Mesendoderm (in vitro differentiated cells): ENCODE measurements around the gene INPP5E.

Source experiments
- DNase-seq: peaks from one replicate; pipeline ENCODE4 v3.0.0; 2013
- H2AK5ac ChIP-seq: 2 replicates; pipeline ENCODE4 v1.6.1; 2013; ENCODE audit warnings: low read length, inconsistent platforms
- H2BK120ac ChIP-seq: 2 replicates; pipeline ENCODE4 v1.6.1; 2013; ENCODE audit warnings: low read depth, mild to moderate bottlenecking, low read length, moderate library complexity, mixed read lengths
- H2BK15ac ChIP-seq: replicated peaks from 2 replicates; pipeline ENCODE4 v1.6.1; 2013; ENCODE audit warnings: low read depth, mild to moderate bottlenecking, moderate library complexity
- H2BK5ac ChIP-seq: 2 replicates; pipeline ENCODE4 v1.6.1; 2013; ENCODE audit warnings: low read length, inconsistent platforms
- H3K18ac ChIP-seq: 2 replicates; pipeline ENCODE4 v1.6.1; 2013; ENCODE audit warnings: mild to moderate bottlenecking, low read length, mixed read lengths
- H3K23ac ChIP-seq: one replicate; pipeline ENCODE4 v1.6.1; 2013; ENCODE audit warnings: low read length
- H3K27ac ChIP-seq: 2 replicates; pipeline ENCODE4 v1.5.1; 2013; ENCODE audit warnings: low read depth, mild to moderate bottlenecking, inconsistent platforms, low read length, moderate library complexity
- H3K27me3 ChIP-seq: 2 replicates; pipeline ENCODE4 v1.6.1; 2013; ENCODE audit warnings: low read length, control low read depth, mild to moderate bottlenecking, inconsistent platforms; ENCODE audit not compliant: insufficient read depth, poor library complexity
- H3K36me3 ChIP-seq: 2 replicates; pipeline ENCODE4 v1.6.1; 2013; ENCODE audit warnings: low read length, inconsistent platforms; ENCODE audit not compliant: control insufficient read depth, insufficient read depth
- H3K4ac ChIP-seq: one replicate; pipeline ENCODE4 v1.6.1; 2013; ENCODE audit warnings: low read depth, mild to moderate bottlenecking, low read length, moderate library complexity
- H3K4me1 ChIP-seq: 2 replicates; pipeline ENCODE4 v1.6.1; 2013; ENCODE audit warnings: low read depth, low read length, inconsistent platforms; ENCODE audit not compliant: control insufficient read depth
- H3K4me2 ChIP-seq: 2 replicates; pipeline ENCODE4 v1.6.1; 2013; ENCODE audit warnings: low read length
- H3K4me3 ChIP-seq: 2 replicates; pipeline ENCODE4 v1.5.1; 2013; ENCODE audit warnings: mild to moderate bottlenecking, low read length
- H3K56ac ChIP-seq: one replicate; pipeline ENCODE4 v1.6.1; 2013; ENCODE audit warnings: low read length
- H3K79me1 ChIP-seq: 2 replicates; pipeline ENCODE4 v1.6.1; 2013; ENCODE audit warnings: low read length, inconsistent platforms
- H3K79me2 ChIP-seq: 2 replicates; pipeline ENCODE4 v1.6.1; 2013; ENCODE audit warnings: mild to moderate bottlenecking, low read length; ENCODE audit not compliant: control insufficient read depth, insufficient read depth
- H3K9ac ChIP-seq: 2 replicates; pipeline ENCODE4 v1.6.1; 2013; ENCODE audit warnings: low read length, inconsistent platforms
- H4K5ac ChIP-seq: one replicate; pipeline ENCODE4 v1.6.1; 2013; ENCODE audit warnings: low read length
- H4K8ac ChIP-seq: one replicate; pipeline ENCODE4 v1.6.1; 2013; ENCODE audit warnings: low read depth, mild to moderate bottlenecking, control low read depth, low read length, moderate library complexity
- WGBS: extraction: QIAGEN DNeasy Blood & Tissue Kit; methylation state at CpG from one replicate; pipeline ENCODE4 v1.1.7; 2013; ENCODE audit warnings: low lambda C conversion rate, missing lambda C conversion rate; ENCODE audit not compliant: insufficient coverage; ENCODE audit errors: extremely low coverage; 5-methylcytosine and 5-hydroxymethylcytosine counted together

INPP5E gene

DNA sequence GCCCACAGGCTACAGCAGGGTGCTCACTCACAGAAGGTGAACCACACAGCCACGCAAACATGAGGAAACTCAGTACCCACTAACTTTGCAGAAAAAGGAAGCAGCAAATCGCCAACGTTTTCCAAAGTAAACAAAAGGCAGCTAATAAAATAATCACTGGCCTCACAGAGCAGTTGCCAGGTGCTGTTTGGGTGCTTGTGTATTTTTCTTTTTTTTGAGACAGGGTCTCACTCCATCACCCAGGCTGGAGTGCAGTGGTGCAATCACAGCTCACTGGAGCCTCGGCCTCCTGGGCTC is 43.5 kb downstream of the INPP5E start:
- Histone ChIP-seq H4K8ac (no peak overlapping the region), H3K79me1 (peaks cover 18% of the 10 kb centered on the region), H2AK5ac (no peak overlapping the region), H2BK15ac (no peak overlapping the region), H3K4me3 (no peak overlapping the region), H3K27me3 (no peaks in the 10 kb centered on the region), H4K5ac (no peak overlapping the region), H3K9ac (no peak overlapping the region), H3K4ac (no peak overlapping the region), H3K4me1 (peaks cover 2% of the 10 kb centered on the region), H2BK5ac (no peak overlapping the region), H3K27ac (no peak overlapping the region), H3K23ac (no peak overlapping the region), H3K4me2 (no peak overlapping the region), H3K56ac (no peak overlapping the region), H3K79me2 (peaks cover 22% of the 10 kb centered on the region), H3K18ac (no peak overlapping the region), H2BK120ac (no peak overlapping the region), H3K36me3 (peaks cover 26% of the 10 kb centered on the region)
- no CpG with 5 or more reads among the region's 4 CpGs for WGBS
- DNase-seq = no peak

DNA sequence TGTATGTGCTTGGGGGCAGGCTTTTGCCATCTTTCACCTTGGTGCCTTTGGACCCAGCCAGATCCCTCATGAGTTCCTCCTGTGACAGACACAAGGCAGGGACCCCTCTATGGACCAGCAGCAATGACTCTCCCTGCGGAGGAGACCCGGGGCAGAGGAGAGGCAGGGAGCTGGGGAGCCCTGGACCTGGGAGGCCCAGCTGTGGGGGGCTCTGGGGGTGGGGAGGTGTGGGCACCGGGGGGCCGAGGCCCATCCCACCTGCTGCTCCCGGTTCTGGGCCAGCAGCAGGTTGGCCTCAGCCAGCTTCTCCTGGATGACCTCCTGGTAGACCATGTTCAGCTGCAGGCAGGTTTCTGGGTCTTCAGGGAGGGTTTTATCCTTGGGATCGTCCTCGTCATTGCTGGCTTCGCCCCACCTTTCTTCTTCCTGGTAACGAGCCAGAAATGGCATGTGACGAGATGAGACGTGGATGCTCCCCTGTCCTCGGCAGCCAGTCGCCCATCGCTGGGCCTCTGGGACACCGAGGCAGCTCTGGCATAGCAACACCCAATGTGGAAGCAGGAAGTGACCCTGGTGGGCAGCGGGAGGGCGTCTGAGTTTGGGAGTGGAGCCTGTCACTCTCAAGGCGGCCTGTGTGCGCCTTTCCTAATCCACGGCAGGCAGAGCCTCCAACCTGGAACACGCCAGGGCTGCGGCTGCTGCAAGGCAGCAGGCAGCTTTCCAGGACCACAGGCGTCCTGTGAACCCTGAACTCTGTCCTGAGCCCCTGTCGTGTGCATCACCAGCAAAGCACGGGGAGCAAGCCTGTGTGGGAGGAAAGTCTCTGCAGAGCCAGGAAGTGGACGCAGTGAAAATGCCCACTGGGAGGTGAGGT is 44.1 kb downstream of the INPP5E start:
- H3K27me3 ChIP-seq = no peaks in the 10 kb centered on the region
- H3K4me2 ChIP-seq = no peak overlapping the region
- peaks cover 22% of the 10 kb centered on the region for H3K79me2 ChIP-seq
- H3K27ac ChIP-seq = no peak overlapping the region
- H3K4me1 ChIP-seq = peaks cover 2% of the 10 kb centered on the region
- H3K18ac ChIP-seq = no peak overlapping the region
- WGBS = no CpG with 5 or more reads among the region's 26 CpGs
- H3K4me3 ChIP-seq = no peak overlapping the region
- no peak overlapping the region for H3K56ac ChIP-seq
- H3K79me1 ChIP-seq = peaks cover 18% of the 10 kb centered on the region
- no peak overlapping the region for H4K8ac ChIP-seq
- H3K23ac ChIP-seq = no peak overlapping the region
- H2BK5ac ChIP-seq = no peak overlapping the region
- no peak for DNase-seq
- no peak overlapping the region for H3K4ac ChIP-seq
- no peak overlapping the region for H3K9ac ChIP-seq
- no peak overlapping the region for H2AK5ac ChIP-seq
- H4K5ac ChIP-seq = no peak overlapping the region
- H3K36me3 ChIP-seq = peaks cover 26% of the 10 kb centered on the region
- H2BK15ac ChIP-seq = no peak overlapping the region
- H2BK120ac ChIP-seq = no peak overlapping the region

- WGBS = no CpG with 5 or more reads among the region's 13 CpGs
- no peak overlapping the region for H3K27ac ChIP-seq
- no peak overlapping the region for H3K9ac ChIP-seq
- H4K5ac ChIP-seq = no peak overlapping the region
- H4K8ac ChIP-seq = no peak overlapping the region
- H3K27me3 ChIP-seq = no peaks in the 10 kb centered on the region
- H3K56ac ChIP-seq = no peak overlapping the region
- peaks cover 2% of the 10 kb centered on the region for H3K4me1 ChIP-seq
- H3K4me3 ChIP-seq = no peak overlapping the region
- H3K4ac ChIP-seq = no peak overlapping the region
- H3K23ac ChIP-seq = no peak overlapping the region
- no peak overlapping the region for H2AK5ac ChIP-seq
- DNase-seq = no peak
- H3K79me2 ChIP-seq = peaks cover 22% of the 10 kb centered on the region
- H3K79me1 ChIP-seq = peaks cover 18% of the 10 kb centered on the region
- H3K4me2 ChIP-seq = no peak overlapping the region
- peaks cover 26% of the 10 kb centered on the region for H3K36me3 ChIP-seq
- H2BK120ac ChIP-seq = no peak overlapping the region
- no peak overlapping the region for H3K18ac ChIP-seq
- no peak overlapping the region for H2BK15ac ChIP-seq
- no peak overlapping the region for H2BK5ac ChIP-seq
Measured at GRCh38 chr9:136395020-136395340, 44.7 kb downstream of the INPP5E start.

- DNase-seq = no peak
- Histone ChIP-seq H3K4me1 (peaks cover 2% of the 10 kb centered on the region), H3K56ac (no peak overlapping the region), H2BK15ac (no peak overlapping the region), H3K9ac (no peak overlapping the region), H3K4me3 (no peak overlapping the region), H3K27ac (no peak overlapping the region), H4K5ac (no peak overlapping the region), H3K4ac (no peak overlapping the region), H3K23ac (no peak overlapping the region), H2BK120ac (no peak overlapping the region), H3K18ac (no peak overlapping the region), H3K27me3 (no peaks in the 10 kb centered on the region), H3K4me2 (no peak overlapping the region), H4K8ac (no peak overlapping the region), H3K79me1 (peaks cover 17% of the 10 kb centered on the region), H2AK5ac (no peak overlapping the region), H3K79me2 (peaks cover 17% of the 10 kb centered on the region), H3K36me3 (peaks cover 29% of the 10 kb centered on the region), H2BK5ac (no peak overlapping the region)
- WGBS = no CpG with 5 or more reads among the region's 21 CpGs
Measured at GRCh38 chr9:136394312-136395019, 45.2 kb downstream of the INPP5E start.

GRCh38 chr9:136393531-136393930 is 46.1 kb downstream of the INPP5E start:
- no peak overlapping the region for H3K9ac ChIP-seq
- H4K5ac ChIP-seq = no peak overlapping the region
- peaks cover 10% of the 10 kb centered on the region for H3K79me1 ChIP-seq
- H3K4ac ChIP-seq = no peak overlapping the region
- no peak overlapping the region for H4K8ac ChIP-seq
- H2BK120ac ChIP-seq = no peak overlapping the region
- WGBS = no CpG with 5 or more reads among the region's 17 CpGs
- H3K27me3 ChIP-seq = no peaks in the 10 kb centered on the region
- no peak for DNase-seq
- H3K79me2 ChIP-seq = peaks cover 8% of the 10 kb centered on the region
- H2BK5ac ChIP-seq = no peak overlapping the region
- no peak overlapping the region for H3K27ac ChIP-seq
- H3K4me1 ChIP-seq = no peaks in the 10 kb centered on the region
- peaks cover 33% of the 10 kb centered on the region for H3K36me3 ChIP-seq
- no peak overlapping the region for H2BK15ac ChIP-seq
- H3K18ac ChIP-seq = no peak overlapping the region
- no peak overlapping the region for H3K56ac ChIP-seq
- H3K4me3 ChIP-seq = no peak overlapping the region
- H2AK5ac ChIP-seq = no peak overlapping the region
- H3K23ac ChIP-seq = no peak overlapping the region
- H3K4me2 ChIP-seq = no peak overlapping the region
